CD4-positive, alpha-beta T cell (primary cell): ENCODE measurements around the gene KANSL1. TPM values are rescaled to one million over a fixed set of nuclear protein-coding genes. Genes with fewer than 3 reads are reported as not detected.
A peak's percentile ranks its signal among the peaks of the same experiment; 100 is the strongest.

Experiments used
- ATAC-seq: fragments of 200-7000 bp; cut with Tn5 transposase; one replicate; pipeline ENCODE4 v1.10.0; 2022; ENCODE audit warnings: mild to moderate bottlenecking; ENCODE audit not compliant: poor library complexity
- CTCF ChIA-PET: fragments of 350-600 bp; sonication (Branson Sonifier 250); formaldehyde crosslinking; loops from one replicate; lab custom pipeline; 2021; ENCODE audit warnings: antibody characterized with exemption, inconsistent platforms; lab: Charles Lee
- POLR2A ChIA-PET: fragments of 350-600 bp; sonication (Branson Sonifier 250); formaldehyde crosslinking; loops from one replicate; lab custom pipeline; 2021; ENCODE audit warnings: antibody characterized with exemption, inconsistent platforms; lab: Charles Lee
- DNase-seq, 14 experiments: peaks; one replicate each; pipeline ENCODE4 v3.0.0-alpha.2; 2013 to 2020; ENCODE audit warnings: mixed read lengths in 2 of 14
- H3K27ac ChIP-seq, 2 donors: one replicate each; pipeline versions ENCODE4 v1.5.1 to v1.7.0; 2013; ENCODE audit warnings: low read length in 2 of 2, low read depth in 1 of 2, mild to moderate bottlenecking in 1 of 2
- H3K27me3 ChIP-seq, 2 experiments: 1 replicate in 1 of 2; 2 replicates in 1 of 2; pipeline versions ENCODE4 v1.6.1 to v1.7.0; 2013; ENCODE audit warnings: low read length in 2 of 2, control low read depth in 1 of 2, mild to moderate bottlenecking in 1 of 2, moderate library complexity in 1 of 2; ENCODE audit not compliant: insufficient read depth in 2 of 2, control insufficient read depth in 1 of 2
- H3K36me3 ChIP-seq: one replicate; pipeline ENCODE4 v1.6.1; 2013; ENCODE audit warnings: low read length, control low read depth; ENCODE audit not compliant: insufficient read depth
- H3K4me1 ChIP-seq: one replicate; pipeline ENCODE4 v1.6.1; 2013; ENCODE audit warnings: low read length, control low read depth; ENCODE audit not compliant: insufficient read depth
- H3K4me3 ChIP-seq: one replicate; pipeline ENCODE4 v1.5.1; 2013; ENCODE audit warnings: mild to moderate bottlenecking, low read length, moderate library complexity
- H3K9me3 ChIP-seq, 2 experiments: 1 replicate in 1 of 2; 2 replicates in 1 of 2; pipeline versions ENCODE4 v1.6.1 to v1.7.0; 2013; ENCODE audit warnings: low read length in 2 of 2, mild to moderate bottlenecking in 2 of 2, control low read depth in 1 of 2, moderate library complexity in 1 of 2; ENCODE audit not compliant: control insufficient read depth in 1 of 2, insufficient read depth in 1 of 2
- H3K27ac Mint-ChIP-seq: one replicate; pipeline ENCODE4 v1.8.0; 2020; ENCODE audit warnings: mixed read lengths
- H3K27me3 Mint-ChIP-seq: one replicate; pipeline ENCODE4 v1.8.0; 2021; ENCODE audit warnings: mixed read lengths
- H3K36me3 Mint-ChIP-seq: one replicate; pipeline ENCODE4 v1.8.0; 2021; ENCODE audit warnings: low read depth, mixed read lengths
- H3K4me1 Mint-ChIP-seq: one replicate; pipeline ENCODE4 v1.8.0; 2021; ENCODE audit warnings: low read depth, mixed read lengths
- H3K4me3 Mint-ChIP-seq: one replicate; pipeline ENCODE4 v1.8.0; 2020; ENCODE audit warnings: mild to moderate bottlenecking, mixed read lengths
- H3K9me3 Mint-ChIP-seq: one replicate; pipeline ENCODE4 v1.8.0; 2020; ENCODE audit warnings: mixed read lengths
- intact Hi-C, 2 experiments: fragments of 100-400 bp; cut with DNase I in 1 of 2; cut with micrococcal nuclease in 1 of 2; formaldehyde crosslinking; loops; one replicate each; pipeline versions ENCODE4 v1.15.1 to v1.9.0; 2023 to 2025; cut with DNase I, micrococcal nuclease
- total RNA-seq, 174 experiments: library from RNA in 2 of 174; stranded (reverse) in 2 of 174; gene quantifications; one replicate each; pipeline ENCODE4 v1.2.3 and lab custom pipeline; 2021 to 2026
- TF ChIP-seq, protein P1 (sequence below): fragments of 200-600 bp; IDR thresholded peaks from one replicate; pipeline ENCODE4 v1.8.0; 2022; ENCODE audit warnings: antibody characterized with exemption, mild to moderate bottlenecking

Gene KANSL1
- total RNA-seq, 2 experiments from 2014 or later: 122 to 125 TPM

DNA sequence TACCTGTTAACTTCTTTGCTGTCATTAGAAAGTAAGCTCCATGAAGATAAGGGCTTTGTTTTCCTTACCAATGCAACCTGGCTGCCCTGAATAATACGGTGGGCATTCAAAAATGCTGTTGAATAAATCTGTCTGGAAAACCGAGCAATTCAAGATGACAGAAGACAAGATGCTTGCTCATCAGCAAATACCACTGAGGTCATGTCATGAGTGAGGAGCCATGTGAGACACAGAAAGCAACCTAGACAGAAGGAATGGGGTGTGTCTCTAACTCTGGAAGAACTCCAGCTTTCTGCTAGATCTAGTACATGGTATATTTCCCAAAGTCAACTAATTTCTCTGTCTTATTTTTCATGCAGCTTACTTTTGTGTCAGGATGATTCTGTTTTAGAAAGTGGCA, 130.0 kb downstream of the KANSL1 start:
- Mint-ChIP-seq H3K27me3 (no peaks in the 10 kb centered on the region), H3K4me3 (no peak overlapping the region), H3K4me1 (peaks cover 43% of the 10 kb centered on the region), H3K9me3 (no peaks in the 10 kb centered on the region), H3K36me3 (peaks cover 90% of the 10 kb centered on the region), H3K27ac (peak overlapping the region; percentile 55)
- no peaks in the 10 kb centered on the region for H3K9me3 ChIP-seq
- H3K4me3 ChIP-seq: no peak overlapping the region
- H3K4me1 ChIP-seq: no peaks in the 10 kb centered on the region
- ChIA-PET CTCF (interaction anchor here (0.7 to 0.8 kb wide), 2 partner anchors 19 to 42 kb away, joined by 3 to 5 read pairs; no protein-coding TSS in a partner anchor), POLR2A (no interaction called here)
- H3K36me3 ChIP-seq: peaks cover 72% of the 10 kb centered on the region
- H3K27me3 ChIP-seq: no peaks in the 10 kb centered on the region
- intact Hi-C loops: loop anchor here in 1 of 2 experiments (5.0 to 10.0 kb wide), 2 partner anchors 62 to 129 kb away; partner anchors contain the start of gene KANSL1
- no peak overlapping the region for H3K27ac ChIP-seq
- TF ChIP-seq, protein P1, sequence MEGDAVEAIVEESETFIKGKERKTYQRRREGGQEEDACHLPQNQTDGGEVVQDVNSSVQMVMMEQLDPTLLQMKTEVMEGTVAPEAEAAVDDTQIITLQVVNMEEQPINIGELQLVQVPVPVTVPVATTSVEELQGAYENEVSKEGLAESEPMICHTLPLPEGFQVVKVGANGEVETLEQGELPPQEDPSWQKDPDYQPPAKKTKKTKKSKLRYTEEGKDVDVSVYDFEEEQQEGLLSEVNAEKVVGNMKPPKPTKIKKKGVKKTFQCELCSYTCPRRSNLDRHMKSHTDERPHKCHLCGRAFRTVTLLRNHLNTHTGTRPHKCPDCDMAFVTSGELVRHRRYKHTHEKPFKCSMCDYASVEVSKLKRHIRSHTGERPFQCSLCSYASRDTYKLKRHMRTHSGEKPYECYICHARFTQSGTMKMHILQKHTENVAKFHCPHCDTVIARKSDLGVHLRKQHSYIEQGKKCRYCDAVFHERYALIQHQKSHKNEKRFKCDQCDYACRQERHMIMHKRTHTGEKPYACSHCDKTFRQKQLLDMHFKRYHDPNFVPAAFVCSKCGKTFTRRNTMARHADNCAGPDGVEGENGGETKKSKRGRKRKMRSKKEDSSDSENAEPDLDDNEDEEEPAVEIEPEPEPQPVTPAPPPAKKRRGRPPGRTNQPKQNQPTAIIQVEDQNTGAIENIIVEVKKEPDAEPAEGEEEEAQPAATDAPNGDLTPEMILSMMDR: no peak
- DNase-seq (no peak), ATAC-seq (no peak)

- Mint-ChIP-seq H3K27me3 (no peaks in the 10 kb centered on the region), H3K4me3 (no peak overlapping the region), H3K27ac (peak overlapping the region; percentile 17), H3K9me3 (no peaks in the 10 kb centered on the region), H3K4me1 (peaks cover 49% of the 10 kb centered on the region), H3K36me3 (peaks cover 90% of the 10 kb centered on the region)
- Histone ChIP-seq H3K27ac (no peak overlapping the region), H3K36me3 (peaks cover 77% of the 10 kb centered on the region), H3K4me1 (no peaks in the 10 kb centered on the region), H3K4me3 (no peak overlapping the region), H3K27me3 (no peaks in the 10 kb centered on the region), H3K9me3 (no peaks in the 10 kb centered on the region)
- DNase-seq (peak in 1 of 14 experiments; percentile 22), ATAC-seq (peak; percentile 46)
- CTCF ChIA-PET: interaction anchor here (0.6 to 0.8 kb wide), 2 partner anchors 10 to 827 kb away, joined by 3 read pairs; no protein-coding TSS in a partner anchor
- TF ChIP-seq, protein P1: peak; percentile 38
- POLR2A ChIA-PET: interaction anchor here (0.6 kb wide), 1 partner anchor 132 kb away, joined by 3 read pairs; no protein-coding TSS in a partner anchor
- intact Hi-C loops: loop anchor here in 1 of 2 experiments (5.0 to 10.0 kb wide), 2 partner anchors 63 to 131 kb away; partner anchors contain the start of gene KANSL1
Measured at GRCh38 chr17:46061435-46061834, 131.8 kb downstream of the KANSL1 start.

DNA sequence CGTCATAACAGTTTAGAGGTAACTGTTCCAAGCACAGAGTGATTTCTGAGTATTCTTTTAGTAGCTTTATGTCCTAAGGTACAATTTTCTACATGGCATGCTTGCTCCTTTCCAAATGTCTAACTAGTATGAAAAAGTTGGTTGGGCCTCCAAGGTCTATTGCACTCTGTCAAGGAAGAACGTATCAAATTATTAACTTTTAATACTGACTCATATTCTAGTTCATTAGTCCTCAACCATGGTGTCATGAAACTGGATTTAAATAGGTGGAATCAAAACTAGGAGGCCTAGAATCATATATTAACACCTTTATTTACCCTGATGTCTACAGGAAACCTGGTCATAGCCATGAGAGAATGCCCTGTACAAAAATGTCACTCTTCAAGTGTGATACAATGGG, 132.8 kb downstream of the KANSL1 start:
- CTCF ChIA-PET: interaction anchor here (0.7 to 1.5 kb wide), 2 partner anchors 12 to 41 kb away, joined by 3 read pairs; no protein-coding TSS in a partner anchor
- TF ChIP-seq, protein P1: no peak
- Mint-ChIP-seq H3K9me3 (no peaks in the 10 kb centered on the region), H3K4me1 (peaks cover 51% of the 10 kb centered on the region), H3K27me3 (no peaks in the 10 kb centered on the region), H3K27ac (peak overlapping the region; percentile 73), H3K36me3 (peaks cover 83% of the 10 kb centered on the region), H3K4me3 (no peak overlapping the region)
- ATAC-seq (no peak), DNase-seq (no peak)
- intact Hi-C loops: loop anchor here in 1 of 2 experiments (5.0 to 10.0 kb wide), 2 partner anchors 64 to 132 kb away; partner anchors contain the start of gene KANSL1
- POLR2A ChIA-PET: interaction anchor here (4.2 kb wide), 1 partner anchor 132 kb away, joined by 18 read pairs; the partner anchor contains the start of gene KANSL1
- no peaks in the 10 kb centered on the region for H3K9me3 ChIP-seq
- H3K27me3 ChIP-seq: no peaks in the 10 kb centered on the region
- peaks cover 72% of the 10 kb centered on the region for H3K36me3 ChIP-seq
- no peak overlapping the region for H3K4me3 ChIP-seq
- no peaks in the 10 kb centered on the region for H3K4me1 ChIP-seq
- no peak overlapping the region for H3K27ac ChIP-seq
